HCT116 (cell line): ENCODE measurements around the gene AKAP8. TPM values are rescaled to one million over a fixed set of nuclear protein-coding genes. Genes with fewer than 3 reads are reported as not detected.

ENCODE experiments used
- ATAC-seq: fragments of 200-7000 bp; cut with Tn5 transposase; 2 replicates; pipeline ENCODE4 v1.9.1; 2020; ENCODE audit warnings: mild to moderate bottlenecking, moderate library complexity
- BruUV-seq: library from RNA; stranded (reverse); fragments of 400-500 nt; replicated peaks from 2 replicates; lab custom pipeline; 2021; lab: Mats Ljungman, UMichigan
- CTCF ChIA-PET: fragments of 300-600 bp; sonication (Branson Sonifier 250); formaldehyde crosslinking; loops from one replicate; lab custom pipeline; 2021; ENCODE audit warnings: antibody characterized with exemption; lab: Charles Lee
- POLR2A ChIA-PET: fragments of 300-600, 350-600 bp; sonication (Branson Sonifier 250); formaldehyde crosslinking; loops from one replicate; lab custom pipeline; 2021; ENCODE audit warnings: antibody characterized with exemption; lab: Charles Lee
- RAD21 ChIA-PET, 2 experiments: fragments of 300-600 bp; sonication (Branson Sonifier 250); formaldehyde crosslinking; loops; one replicate each; lab custom pipeline; 2023; ENCODE audit warnings: low total read pairs in 2 of 2; ENCODE audit not compliant: uncharacterized antibody in 2 of 2, unreplicated experiment in 2 of 2, low non-redundant PET in 1 of 2; lab: Charles Lee
- DNase-seq: peaks from one replicate; pipeline ENCODE4 v3.0.0-alpha.2; 2010; ENCODE audit warnings: low read depth, low spot score
- H2AFZ ChIP-seq: fragments of 200-600 bp; shearing (Covaris generic), sonication (generic); 2 replicates; pipeline ENCODE4 v1.6.1; 2017; ENCODE audit warnings: low read depth, mixed run types, mixed read lengths, antibody characterized with exemption, low read length; ENCODE audit not compliant: poor library complexity, severe bottlenecking
- H3K27ac ChIP-seq: 2 replicates; pipeline ENCODE4 v1.5.1; 2012; ENCODE audit warnings: low read depth, low read length
- H3K27me3 ChIP-seq: fragments of 200-600 bp; sonication (generic); 2 replicates; pipeline ENCODE4 v1.6.1; 2016; ENCODE audit warnings: mixed run types, low read length, mixed read lengths; ENCODE audit not compliant: insufficient read depth
- H3K36me3 ChIP-seq, 2 experiments: fragments of 200-500 bp in 1 of 2; fragments of 200-600 bp in 1 of 2; sonication (Bioruptor generic) in 1 of 2; sonication (generic) in 1 of 2; 2 replicates each; pipeline versions ENCODE4 v1.5.1 to v1.6.1; 2014 to 2016; ENCODE audit warnings: low read length in 2 of 2, inconsistent platforms in 1 of 2, mixed read lengths in 1 of 2, mixed run types in 1 of 2; ENCODE audit not compliant: insufficient read depth in 2 of 2, control insufficient read depth in 1 of 2
- H3K4me1 ChIP-seq, 2 experiments: fragments of 200-600 bp in 1 of 2; sonication (generic) in 1 of 2; 2 replicates each; pipeline versions ENCODE4 v1.5.1 to v1.6.1; 2012 to 2017; ENCODE audit warnings: low read length in 2 of 2, inconsistent platforms in 1 of 2, mild to moderate bottlenecking in 1 of 2, mixed read lengths in 1 of 2, mixed run types in 1 of 2, moderate library complexity in 1 of 2; ENCODE audit not compliant: insufficient read depth in 2 of 2, control insufficient read depth in 1 of 2
- H3K4me2 ChIP-seq: fragments of 200-600 bp; sonication (generic); 2 replicates; pipeline ENCODE4 v1.6.1; 2017; ENCODE audit warnings: mixed run types, low read length, mixed read lengths
- H3K4me3 ChIP-seq, 2 experiments: fragments of 200-600 bp in 1 of 2; sonication (generic) in 1 of 2; replicated peaks in 1 of 2; 2 replicates each; pipeline ENCODE4 v1.5.1; 2011 to 2016; ENCODE audit warnings: low read length in 2 of 2, control low read depth in 1 of 2, low read depth in 1 of 2, mild to moderate bottlenecking in 1 of 2, mixed read lengths in 1 of 2, mixed run types in 1 of 2
- H3K79me2 ChIP-seq: fragments of 200-600 bp; sonication (generic); 2 replicates; pipeline ENCODE4 v1.6.1; 2017; ENCODE audit warnings: mild to moderate bottlenecking, mixed run types, low read length, moderate library complexity, mixed read lengths; ENCODE audit not compliant: insufficient read depth
- H3K9ac ChIP-seq: fragments of 200-600 bp; sonication (generic); 2 replicates; pipeline ENCODE4 v1.6.1; 2016; ENCODE audit warnings: low read length, mixed read lengths
- H3K9me2 ChIP-seq: fragments of 200-600 bp; sonication (generic), shearing (Covaris generic); 2 replicates; pipeline ENCODE4 v1.6.1; 2017; ENCODE audit warnings: mixed run types, mild to moderate bottlenecking, moderate library complexity; ENCODE audit not compliant: insufficient read depth
- H3K9me3 ChIP-seq, 2 experiments: fragments of 200-500 bp in 1 of 2; fragments of 200-600 bp in 1 of 2; sonication (Bioruptor generic) in 1 of 2; sonication (generic) in 1 of 2; 2 replicates each; pipeline ENCODE4 v1.6.1; 2014 to 2017; ENCODE audit warnings: low read length in 2 of 2, mixed read lengths in 2 of 2, inconsistent platforms in 1 of 2, low read depth in 1 of 2, mild to moderate bottlenecking in 1 of 2, mixed run types in 1 of 2, moderate library complexity in 1 of 2; ENCODE audit not compliant: control insufficient read depth in 1 of 2, insufficient read depth in 1 of 2
- H4K20me1 ChIP-seq: fragments of 200-600 bp; sonication (generic), shearing (Covaris generic); 2 replicates; pipeline ENCODE4 v1.6.1; 2017; ENCODE audit warnings: mixed run types, mild to moderate bottlenecking, moderate library complexity; ENCODE audit not compliant: insufficient read depth
- CEBPB ChIP-seq: IDR thresholded peaks from 2 replicates; pipeline ENCODE4 v1.6.1; 2012; ENCODE audit warnings: low read depth
- EGR1 ChIP-seq: IDR thresholded peaks from 2 replicates; pipeline ENCODE4 v1.6.1; 2012; ENCODE audit warnings: low read depth
- ELF1 ChIP-seq: IDR thresholded peaks from 2 replicates; pipeline ENCODE4 v1.6.1; 2012; ENCODE audit warnings: low read depth, borderline replicate concordance
- JUND ChIP-seq: IDR thresholded peaks from 2 replicates; pipeline ENCODE4 v1.6.1; 2012
- POLR2A ChIP-seq: IDR thresholded peaks from 2 replicates; pipeline ENCODE4 v1.7.0; 2011; ENCODE audit warnings: borderline replicate concordance; ENCODE audit not compliant: insufficient read depth, insufficient read length; ENCODE audit errors: extremely low read depth
- POLR2AphosphoS5 ChIP-seq: IDR thresholded peaks from 2 replicates; pipeline ENCODE4 v1.6.1; 2011; ENCODE audit warnings: mild to moderate bottlenecking, low read depth, low read length, moderate library complexity
- SP1 ChIP-seq: IDR thresholded peaks from 2 replicates; pipeline ENCODE4 v1.6.1; 2012; ENCODE audit warnings: low read depth
- TCF7L2 ChIP-seq: IDR thresholded peaks from 2 replicates; pipeline ENCODE4 v1.7.0; 2011; ENCODE audit warnings: borderline replicate concordance, inconsistent platforms; ENCODE audit not compliant: insufficient read depth, insufficient read length; ENCODE audit errors: extremely low read depth
- YY1 ChIP-seq: IDR thresholded peaks from 2 replicates; pipeline ENCODE4 v1.6.1; 2011; ENCODE audit warnings: low read length, low read depth, moderate library complexity, mild to moderate bottlenecking; ENCODE audit not compliant: insufficient replicate concordance; ENCODE audit errors: extremely low read depth
- ZFX ChIP-seq: fragments of 450-650 bp; IDR thresholded peaks from 2 replicates; pipeline ENCODE4 v1.6.1; 2017
- intact Hi-C: fragments of 100-400 bp; cut with micrococcal nuclease; formaldehyde crosslinking; loops from 2 replicates; pipeline ENCODE4 v1.10.0; 2022
- total RNA-seq: library from RNA; stranded (reverse); gene quantifications from one replicate; pipeline ENCODE4 v1.2.1, GENCODE V29; 2021; ENCODE audit not compliant: unreplicated experiment
- TF ChIP-seq, protein P1 (sequence below): IDR thresholded peaks from 2 replicates; pipeline ENCODE4 v1.6.1; 2012

AKAP8 gene
- total RNA-seq, 1 experiment from 2014 or later = 50.6 TPM

DNA sequence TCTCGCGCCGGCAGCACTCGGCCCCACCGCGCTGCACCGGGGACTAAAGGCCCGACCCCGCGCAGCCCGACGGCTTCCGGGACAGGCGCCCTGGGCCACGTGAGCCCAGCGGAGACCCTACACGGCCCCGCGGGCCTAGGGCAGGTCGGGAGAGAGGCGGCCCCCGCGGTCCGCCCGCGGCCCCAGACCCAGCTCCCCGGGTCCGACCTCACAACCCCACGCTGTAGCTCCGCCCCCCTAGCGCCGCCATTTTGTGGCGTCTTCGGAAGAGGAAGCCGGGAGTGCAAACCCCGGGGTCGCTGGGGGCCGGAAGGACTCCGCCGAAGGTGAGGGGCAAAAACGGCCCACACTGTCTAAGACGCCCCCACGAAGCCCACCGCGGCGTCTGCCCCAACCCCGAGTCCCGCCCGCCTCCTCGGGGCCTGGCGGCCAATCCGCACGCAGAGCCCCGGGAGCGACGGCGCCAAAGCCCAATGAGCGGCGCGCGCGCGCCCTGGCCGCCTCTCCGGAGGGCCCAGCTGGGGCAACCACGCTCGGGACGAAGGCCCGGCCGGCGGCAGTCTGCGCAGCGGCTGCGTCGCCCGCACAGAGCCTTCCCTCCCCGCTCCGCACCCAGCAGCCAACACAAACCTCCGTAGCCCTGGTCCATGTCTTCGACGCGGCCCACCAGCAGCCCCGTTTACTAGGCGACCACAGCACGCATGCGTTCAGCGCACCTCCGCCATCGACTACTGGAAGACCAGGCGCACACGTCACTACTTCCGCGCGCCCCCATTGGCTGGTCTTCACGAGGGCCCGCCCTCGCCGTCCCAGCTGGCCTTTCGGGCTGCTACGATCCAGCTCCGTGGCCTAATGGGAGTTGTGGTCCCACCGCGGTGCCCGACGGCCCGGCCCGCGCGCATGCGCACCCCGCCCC, at the start of gene AKAP8 (continued):
- peak; percentile 79 for TF ChIP-seq ZFX
- TF ChIP-seq, protein P1, sequence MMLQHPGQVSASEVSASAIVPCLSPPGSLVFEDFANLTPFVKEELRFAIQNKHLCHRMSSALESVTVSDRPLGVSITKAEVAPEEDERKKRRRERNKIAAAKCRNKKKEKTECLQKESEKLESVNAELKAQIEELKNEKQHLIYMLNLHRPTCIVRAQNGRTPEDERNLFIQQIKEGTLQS = no peak
- no peak for TF ChIP-seq EGR1
- TF ChIP-seq JUND = no peak
- TF ChIP-seq TCF7L2 = no peak
- peak; percentile 88 for TF ChIP-seq POLR2AphosphoS5
- TF ChIP-seq YY1 = peak; percentile 92
- peak; percentile 91 for TF ChIP-seq SP1

DNA sequence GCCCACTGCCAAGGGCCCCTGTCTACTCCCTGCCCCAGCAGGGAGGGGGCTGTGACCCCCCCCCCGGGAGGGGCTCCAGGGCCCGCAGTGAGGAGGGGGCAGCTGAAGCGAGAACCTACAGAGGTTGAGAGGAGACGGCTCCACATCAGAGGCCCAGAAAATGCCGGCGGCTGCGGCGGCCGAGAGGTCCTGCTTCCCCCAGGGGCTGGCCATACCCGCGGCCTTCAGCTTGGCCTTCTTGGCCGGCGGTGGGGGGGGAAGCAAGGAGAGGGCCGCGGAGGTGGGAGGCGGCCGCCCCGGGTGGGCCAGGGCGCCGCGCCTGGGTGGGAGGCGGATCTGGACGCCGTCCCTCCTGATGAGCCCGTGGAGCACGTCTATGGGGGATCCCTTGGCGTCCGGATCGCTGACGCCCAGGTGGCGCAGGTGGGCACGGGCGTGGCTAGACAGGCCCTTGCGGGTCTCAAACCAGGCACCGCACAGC, 48.4 kb upstream of the AKAP8 start:
- H3K79me2 ChIP-seq = peaks cover 54% of the 10 kb centered on the region
- no peaks in the 10 kb centered on the region for H3K9me2 ChIP-seq
- intact Hi-C loops = no loop called here
- BruUV-seq = no TSS peak
- no peaks in the 10 kb centered on the region for H3K27me3 ChIP-seq
- TF ChIP-seq ELF1 (no peak), CEBPB (no peak), SP1 (no peak), POLR2A (no peak)
- TF ChIP-seq, protein P1 = no peak
- ChIA-PET POLR2A (no interaction called here), CTCF (no interaction called here), RAD21 (no interaction called here)
- H2AFZ ChIP-seq = no peak overlapping the region
- no peaks in the 10 kb centered on the region for H4K20me1 ChIP-seq
- ATAC-seq = no peak
- no peak overlapping the region for H3K27ac ChIP-seq
- no peak overlapping the region for H3K4me2 ChIP-seq
- H3K9me3 ChIP-seq = no peaks in the 10 kb centered on the region
- H3K4me3 ChIP-seq = no peak overlapping the region
- H3K4me1 ChIP-seq = peaks cover 12 to 17% of the 10 kb centered on the region in 2 experiments; a peak in 3 of 4 replicates
- H3K36me3 ChIP-seq = peaks cover 19 to 48% of the 10 kb centered on the region in 2 experiments; a peak in 3 of 4 replicates
- no peak overlapping the region for H3K9ac ChIP-seq
- DNase-seq = no peak
